ENCODE measurements around the gene MCL1. TPM values are rescaled to one million over a fixed set of nuclear protein-coding genes. Genes with fewer than 3 reads are reported as not detected.

Gene MCL1
- total RNA-seq, 2 donors from 2014 or later: 277 to 307 TPM

DNA sequence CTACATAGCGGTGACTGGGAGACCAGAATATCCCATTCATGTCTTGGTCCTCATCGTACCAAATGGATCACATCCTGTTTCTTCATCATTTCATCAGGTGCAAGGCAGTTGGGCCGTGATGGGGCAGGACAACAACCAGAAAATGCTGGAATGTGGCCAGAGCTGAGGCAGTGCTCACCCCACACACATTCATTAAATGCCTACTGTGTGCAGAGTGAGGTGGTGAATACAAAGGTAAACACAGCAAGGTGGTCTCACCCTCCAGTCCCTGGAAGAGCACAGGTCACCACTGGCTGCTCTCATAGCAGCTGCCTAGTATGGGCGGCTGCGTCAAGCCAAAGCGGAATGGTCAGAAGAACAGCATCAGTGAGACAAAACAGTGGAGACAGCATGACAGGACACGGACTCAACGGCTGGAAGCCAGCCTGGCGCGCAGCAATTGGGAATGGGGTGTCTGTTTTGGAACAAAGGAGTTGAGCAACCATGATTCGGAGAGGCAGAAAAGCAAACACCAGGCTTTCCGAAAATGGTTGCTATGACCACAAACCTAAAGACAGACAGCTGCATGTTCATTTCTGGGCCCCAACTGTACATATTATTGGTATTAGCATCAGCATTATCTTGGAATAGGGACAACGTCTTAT, 35.8 kb downstream of the MCL1 start:
- ATAC-seq (no peak), DNase-seq (ENCODE audit: low spot score in 2 of 2) (no peak)
- Mint-ChIP-seq H3K9me3 (no peaks in the 10 kb centered on the region), H3K36me3 (no peaks in the 10 kb centered on the region), H3K27ac (no peak overlapping the region)

DNA sequence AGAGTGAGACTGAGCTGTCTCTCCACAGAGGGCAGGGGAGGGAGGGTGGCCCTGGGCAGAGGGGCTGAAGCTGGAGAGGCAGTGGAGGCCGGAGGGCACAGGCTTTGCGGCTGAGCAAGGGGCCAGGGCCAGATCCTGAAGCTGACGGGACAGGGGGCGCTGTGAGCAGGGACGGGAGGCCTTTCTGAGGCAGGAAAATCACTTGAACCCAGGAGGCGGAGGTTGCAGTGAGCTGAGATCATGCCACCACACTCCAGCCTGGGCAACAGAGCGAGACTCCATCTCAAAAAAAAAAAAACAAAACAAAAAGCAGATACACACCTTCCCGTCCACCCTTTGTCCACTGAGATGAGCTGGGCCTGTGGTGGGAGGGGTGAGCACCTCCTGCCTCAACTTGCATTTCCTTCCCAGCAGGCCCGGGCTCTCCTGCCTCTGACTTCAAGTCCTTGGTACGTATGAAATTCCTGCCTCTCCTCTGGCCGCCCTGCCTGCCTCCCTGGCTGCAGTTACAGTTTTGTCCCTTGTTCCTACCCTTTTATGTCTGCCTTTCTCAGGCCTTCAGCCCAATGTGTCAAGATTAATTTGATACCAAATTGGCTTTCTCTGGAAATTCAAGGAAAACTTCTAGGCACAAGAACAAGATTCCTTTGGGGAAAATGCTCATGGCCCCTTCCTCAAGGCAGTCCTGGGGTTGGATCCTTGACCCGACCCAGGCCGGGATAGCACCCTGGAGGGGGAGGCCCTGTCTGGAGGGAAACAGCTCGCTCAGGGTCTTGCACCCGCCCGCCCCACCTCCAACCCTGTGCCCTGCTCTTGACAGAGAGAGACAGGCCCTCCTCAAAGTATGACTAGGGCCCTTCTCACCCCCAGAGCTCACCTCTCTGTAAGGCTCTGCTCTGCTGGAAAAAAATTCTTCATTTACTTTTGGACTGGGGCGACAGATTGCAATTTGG, 41.4 kb downstream of the MCL1 start:
- Mint-ChIP-seq H3K27ac (no peak overlapping the region), H3K9me3 (no peaks in the 10 kb centered on the region), H3K36me3 (no peaks in the 10 kb centered on the region)
- ATAC-seq: no peak
- no peak for DNase-seq (ENCODE audit: low spot score in 2 of 2)

DNA sequence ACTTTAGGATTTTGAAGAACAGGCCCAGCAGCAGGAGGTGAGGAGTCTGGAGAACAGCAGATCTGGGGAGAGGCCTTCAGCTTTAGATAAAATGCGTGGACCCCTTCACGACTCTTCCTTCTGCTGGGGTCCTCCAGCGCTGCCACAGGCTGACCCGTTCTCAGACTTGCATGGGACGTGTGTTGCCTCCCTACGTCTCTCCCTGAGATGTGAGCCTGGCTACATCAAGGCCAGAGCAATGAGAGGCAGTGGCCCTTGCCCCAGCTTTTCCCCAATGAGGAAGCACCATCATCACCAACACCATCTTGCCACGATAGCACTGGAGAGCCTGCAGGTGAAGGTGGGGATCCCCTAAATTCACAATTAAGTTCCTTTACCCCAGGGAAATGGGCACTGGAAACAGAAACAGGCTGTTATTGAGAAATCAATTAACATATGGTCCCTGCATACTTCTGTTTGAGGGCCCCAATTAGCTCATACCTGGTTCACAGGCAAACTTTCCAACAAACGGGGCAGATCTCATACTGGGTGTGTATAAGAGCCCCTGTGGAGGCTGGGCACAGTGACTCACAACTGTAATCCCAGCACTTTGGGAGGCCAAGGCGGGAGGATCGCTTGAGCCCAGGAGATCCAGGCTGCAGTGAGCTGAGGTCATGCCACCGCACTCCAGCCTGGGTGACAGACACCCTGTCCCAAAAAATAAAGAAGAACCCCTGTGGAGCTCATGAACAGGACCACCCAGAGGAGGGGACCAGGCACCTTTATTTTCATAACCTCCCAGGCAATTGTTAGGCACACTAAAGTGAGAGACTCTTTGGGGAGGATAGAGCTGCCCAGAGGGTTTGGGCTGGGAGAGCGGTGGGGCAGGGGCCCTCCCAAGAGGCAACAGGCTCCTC, 42.3 kb downstream of the MCL1 start:
- H3K27ac Mint-ChIP-seq: peak overlapping the region in 1 of 2 donors; percentile 74
- no peaks in the 10 kb centered on the region for H3K36me3 Mint-ChIP-seq

DNA sequence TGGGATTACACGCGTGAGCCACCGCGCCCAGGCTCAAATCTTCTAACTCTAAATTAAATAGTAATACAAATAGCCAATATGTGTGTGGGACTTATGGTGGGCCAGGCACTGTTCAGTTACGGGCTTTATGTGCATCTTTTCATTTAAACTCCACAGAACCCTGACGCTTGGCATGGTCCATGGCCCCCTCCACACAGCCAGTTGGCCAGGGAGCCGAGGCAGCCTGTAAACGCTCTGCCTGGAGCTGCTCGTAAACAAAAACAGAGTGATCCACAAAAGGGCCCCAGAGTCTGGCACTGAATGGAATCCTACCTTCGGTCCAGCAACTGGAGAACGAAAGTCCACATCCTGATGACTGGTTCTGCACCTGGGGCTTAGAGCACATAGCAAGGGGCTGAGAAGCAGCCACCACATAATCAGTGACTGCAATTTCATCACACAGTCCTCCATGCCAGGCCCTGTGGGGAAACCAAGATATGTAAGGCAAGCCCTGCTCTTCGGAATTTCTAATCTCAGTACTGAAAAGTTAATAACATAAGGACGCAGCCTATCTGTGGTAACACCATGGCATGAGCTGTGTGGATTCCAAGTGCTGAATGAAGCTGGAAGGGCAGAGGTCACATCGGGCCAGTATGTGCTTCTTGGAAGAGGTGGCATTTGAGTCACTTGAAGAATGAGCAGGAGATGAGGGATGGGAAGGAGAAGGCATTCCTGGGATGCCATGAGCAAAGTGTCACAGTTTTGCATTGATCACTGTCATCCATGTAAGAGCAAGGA, 43.7 kb downstream of the MCL1 start:
- Mint-ChIP-seq H3K27ac (peak overlapping the region in 1 of 2 donors; percentile 1), H3K36me3 (no peaks in the 10 kb centered on the region), H3K9me3 (no peaks in the 10 kb centered on the region)
- no peak for ATAC-seq
- no peak for DNase-seq (ENCODE audit: low spot score in 2 of 2)

More for the DNA sequence above, 42.3 kb downstream of the MCL1 start:
- DNase-seq (ENCODE audit: low spot score in 2 of 2) (no peak), ATAC-seq (no peak)
- no peaks in the 10 kb centered on the region for H3K9me3 Mint-ChIP-seq

DNA sequence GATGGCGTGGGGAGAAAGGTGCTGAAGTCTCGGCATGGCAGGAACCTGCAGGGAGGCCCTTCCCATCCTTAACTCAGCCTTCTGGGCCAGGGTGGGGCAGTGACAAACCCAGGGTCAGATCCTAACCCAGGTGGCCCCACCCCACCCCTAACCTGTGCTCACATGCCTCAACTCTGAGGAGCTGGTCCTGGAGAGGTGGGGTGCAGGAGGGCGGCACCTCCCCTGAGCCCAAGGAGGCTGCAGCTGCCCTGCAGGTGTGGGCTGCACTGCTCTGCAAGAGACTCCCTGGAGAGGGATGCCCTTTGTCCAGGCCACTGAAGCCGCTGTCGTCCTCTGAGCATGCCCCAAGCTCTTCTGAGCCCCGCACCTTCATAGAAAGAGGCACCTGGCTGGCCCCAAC, 45.4 kb downstream of the MCL1 start:
- no peak for DNase-seq (ENCODE audit: low spot score in 2 of 2)
- no peak for ATAC-seq

DNA sequence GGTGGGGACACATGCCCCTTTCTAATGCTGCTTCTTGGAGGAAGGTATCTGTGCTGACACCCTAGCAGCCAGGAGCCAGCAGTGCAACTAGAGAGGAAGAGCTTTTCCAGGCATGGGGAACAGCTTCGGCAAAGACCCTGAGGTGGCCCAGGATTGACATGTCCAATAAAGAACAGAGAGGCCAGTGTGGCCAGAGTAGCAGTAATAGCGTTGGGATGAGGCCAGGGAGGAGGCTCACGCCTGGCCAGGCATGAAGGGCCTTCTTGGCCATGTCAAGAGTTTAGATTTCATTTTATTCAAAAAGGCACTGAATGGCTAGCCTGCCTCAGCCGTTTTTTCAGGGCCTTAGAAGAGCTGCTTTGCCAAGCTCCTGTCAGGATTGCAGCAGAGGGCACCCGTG, 46.5 kb downstream of the MCL1 start:
- Mint-ChIP-seq H3K9me3 (no peaks in the 10 kb centered on the region), H3K27ac (no peak overlapping the region), H3K36me3 (no peaks in the 10 kb centered on the region)
- ATAC-seq (peak in 1 of 2 donors; percentile 7), DNase-seq (ENCODE audit: low spot score in 2 of 2) (no peak)

More for the DNA sequence above, 45.4 kb downstream of the MCL1 start:
- no peak overlapping the region for H3K27ac Mint-ChIP-seq
- no peaks in the 10 kb centered on the region for H3K9me3 Mint-ChIP-seq
- H3K36me3 Mint-ChIP-seq: no peaks in the 10 kb centered on the region

DNA sequence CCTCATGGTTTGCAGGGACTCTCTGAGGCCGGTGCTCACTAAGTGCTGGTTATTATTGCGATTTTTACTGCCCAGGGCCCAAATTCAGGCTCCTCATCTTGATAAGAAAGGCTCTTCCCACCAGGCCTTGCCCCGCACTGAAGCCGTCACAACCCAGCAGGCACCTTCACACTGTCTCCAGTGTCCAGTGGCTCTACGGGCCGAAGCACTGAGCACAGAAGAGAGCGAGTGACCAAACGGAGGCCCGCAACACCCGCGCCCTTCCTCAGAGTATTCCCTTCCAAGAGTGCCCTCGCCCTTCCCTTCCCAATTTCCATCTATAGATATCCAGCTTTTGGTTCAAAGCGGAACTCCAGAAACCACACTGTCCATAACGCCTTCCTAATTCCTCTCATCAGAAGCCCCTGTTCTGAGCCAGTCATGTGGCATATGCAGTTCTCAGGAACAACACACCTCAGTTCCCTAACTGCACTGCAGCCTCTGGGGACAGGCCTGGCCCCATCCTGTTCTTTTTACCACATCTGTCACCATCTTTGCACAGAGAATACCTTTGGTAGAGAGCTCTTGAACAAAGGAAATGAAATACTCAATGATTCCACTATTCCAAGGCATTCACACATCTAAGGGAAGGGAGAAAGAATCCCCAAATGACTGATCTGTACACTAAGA, 48.8 kb downstream of the MCL1 start:
- Mint-ChIP-seq H3K36me3 (no peaks in the 10 kb centered on the region), H3K27ac (peak overlapping the region in 1 of 2 donors; percentile 1)

DNA sequence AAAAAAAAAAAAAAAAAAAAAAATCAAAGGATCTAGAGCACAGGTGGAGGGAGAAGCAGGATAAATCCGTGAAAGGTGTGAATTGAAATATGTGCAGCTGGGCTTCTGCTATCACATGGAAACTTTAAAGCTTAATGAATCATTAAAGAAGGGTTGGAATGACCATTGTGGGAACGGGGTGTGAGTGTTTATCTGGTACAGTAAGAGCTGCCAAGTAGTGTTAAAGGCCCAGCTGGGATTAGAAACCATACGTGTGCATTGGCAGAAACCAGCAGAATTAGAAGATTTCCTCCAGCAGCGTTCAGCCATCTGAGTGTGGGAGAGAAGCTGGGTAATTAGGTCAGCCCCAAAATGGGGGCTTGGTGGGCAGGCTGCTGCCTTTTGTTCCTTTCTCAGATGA, 50.4 kb downstream of the MCL1 start:
- ATAC-seq (no peak), DNase-seq (ENCODE audit: low spot score in 2 of 2) (no peak)
- H3K9me3 Mint-ChIP-seq: no peaks in the 10 kb centered on the region
- no peaks in the 10 kb centered on the region for H3K36me3 Mint-ChIP-seq
- H3K27ac Mint-ChIP-seq: no peak overlapping the region

More for the DNA sequence above, 48.8 kb downstream of the MCL1 start:
- ATAC-seq (no peak), DNase-seq (ENCODE audit: low spot score in 2 of 2) (no peak)
- H3K9me3 Mint-ChIP-seq: no peaks in the 10 kb centered on the region

DNA sequence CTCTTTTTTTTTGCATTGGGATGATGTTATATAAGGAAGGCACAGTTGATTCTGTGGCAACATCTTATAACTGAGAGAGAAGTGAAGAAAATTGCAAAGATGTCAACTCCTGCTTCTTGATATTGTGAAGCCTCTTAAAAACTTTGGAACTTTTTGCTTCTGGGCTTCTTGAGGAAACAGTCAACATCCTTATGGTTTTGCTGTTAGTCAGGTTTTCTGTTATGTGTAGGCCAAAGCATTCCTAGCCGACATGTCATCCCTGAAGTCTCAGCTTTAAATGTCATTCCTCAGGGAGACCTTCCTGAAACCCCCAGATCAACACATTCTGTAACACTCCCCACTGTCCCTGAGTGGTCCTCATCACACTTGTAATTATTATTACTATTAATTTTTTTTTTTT, 51.2 kb downstream of the MCL1 start:
- H3K9me3 Mint-ChIP-seq: no peaks in the 10 kb centered on the region
- no peaks in the 10 kb centered on the region for H3K36me3 Mint-ChIP-seq
- DNase-seq (ENCODE audit: low spot score in 2 of 2): no peak
- ATAC-seq: no peak
- H3K27ac Mint-ChIP-seq: no peak overlapping the region

DNA sequence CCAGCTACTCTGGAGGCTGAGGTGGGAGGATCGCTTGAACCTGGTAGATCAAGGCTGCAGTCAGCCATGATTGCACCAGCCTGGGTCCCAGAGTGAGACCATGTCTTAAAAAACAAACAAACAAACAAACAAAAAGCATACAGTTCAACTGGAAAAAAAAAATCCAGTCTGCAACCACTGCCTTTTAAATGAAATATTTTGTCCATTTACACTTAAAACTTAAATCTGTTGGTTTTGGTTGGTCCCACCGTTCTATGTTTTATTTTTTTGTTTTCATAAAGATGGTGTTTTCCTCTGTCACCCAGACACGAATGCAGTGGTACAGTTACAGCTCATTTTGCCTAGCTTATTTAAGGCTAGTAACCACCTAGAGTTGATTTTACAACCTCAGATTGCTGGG, 54.1 kb downstream of the MCL1 start:
- no peak overlapping the region for H3K27ac Mint-ChIP-seq
- ATAC-seq (no peak), DNase-seq (ENCODE audit: low spot score in 2 of 2) (no peak)
- H3K9me3 Mint-ChIP-seq: no peaks in the 10 kb centered on the region
- no peaks in the 10 kb centered on the region for H3K36me3 Mint-ChIP-seq

Other genes with a start within 250 kb of the MCL1 start
- gene RPRD2, start 215.5 kb downstream of the MCL1 start, total RNA-seq: 10 to 100 TPM; 23.1 to 26.0 TPM
- 10 to 100 TPM; 48.7 to 56.4 TPM for gene TARS2, start 92.2 kb downstream of the MCL1 start, total RNA-seq
- 1 to 10 TPM; 1.3 to 1.6 TPM for gene ECM1, start 71.5 kb downstream of the MCL1 start, total RNA-seq
- gene FALEC, start 63.9 kb downstream of the MCL1 start, total RNA-seq: under 1 TPM; 0.66 to 0.89 TPM
- gene ADAMTSL4, start 30.2 kb downstream of the MCL1 start, total RNA-seq: 1 to 10 TPM in 1 of 2 donors, under 1 TPM in 1; 0.96 to 2.9 TPM
- gene ENSA, start 50.0 kb upstream of the MCL1 start, total RNA-seq: 100 to 1,000 TPM; 133 to 183 TPM
- 10 to 100 TPM; 15.8 to 20.9 TPM for gene GOLPH3L, start 117.5 kb upstream of the MCL1 start, total RNA-seq
- under 1 TPM in 1 of 2 donors, not detected in 1; 0.32 TPM for gene HORMAD1, start 141.3 kb upstream of the MCL1 start, total RNA-seq
- 10 to 100 TPM; 53.4 to 88.4 TPM for gene CTSS, start 186.2 kb upstream of the MCL1 start, total RNA-seq
- 1 to 10 TPM; 3.1 to 3.3 TPM for gene CTSK, start 228.7 kb upstream of the MCL1 start, total RNA-seq